DMS53 treated with DMSO at 0.1 percent for 48 hours (cell line): ENCODE results near the gene LRRC8C.

Source experiments
- DNase-seq: peaks from one replicate; lab custom pipeline; 2025; ENCODE audit not compliant: unreplicated experiment; lab: John Stamatoyannopoulos, UW

LRRC8C gene

GRCh38 chr1:89727517-89728312 is 94.8 kb downstream of the LRRC8C start:
- DNase-seq: no peak

GRCh38 chr1:89728381-89728780 is 95.5 kb downstream of the LRRC8C start:
- no peak for DNase-seq

- no peak for DNase-seq
Observed at GRCh38 chr1:89732206-89732605, 99.3 kb downstream of the LRRC8C start.

- DNase-seq: no peak
Observed at GRCh38 chr1:89732643-89733222, 99.8 kb downstream of the LRRC8C start.

GRCh38 chr1:89733748-89734147 is 100.8 kb downstream of the LRRC8C start:
- no peak for DNase-seq

- no peak for DNase-seq
Observed at GRCh38 chr1:89734442-89734841, 101.5 kb downstream of the LRRC8C start.

- DNase-seq: no peak
Observed at GRCh38 chr1:89735479-89735878, 102.6 kb downstream of the LRRC8C start.

GRCh38 chr1:89736937-89737733 is 104.2 kb downstream of the LRRC8C start:
- DNase-seq: no peak

GRCh38 chr1:89737985-89738510 is 105.1 kb downstream of the LRRC8C start:
- no peak for DNase-seq

- no peak for DNase-seq
Observed at GRCh38 chr1:89739013-89739843, 106.3 kb downstream of the LRRC8C start.

GRCh38 chr1:89739844-89740216 is 106.9 kb downstream of the LRRC8C start:
- no peak for DNase-seq

GRCh38 chr1:89743788-89744187 is 110.9 kb downstream of the LRRC8C start:
- no peak for DNase-seq

GRCh38 chr1:89746424-89747149 is 113.7 kb downstream of the LRRC8C start:
- no peak for DNase-seq

- DNase-seq: no peak
Observed at GRCh38 chr1:89753761-89754160, 120.8 kb downstream of the LRRC8C start.

- DNase-seq: no peak
Observed at GRCh38 chr1:89754518-89754917, 121.6 kb downstream of the LRRC8C start.

- DNase-seq: no peak
Observed at GRCh38 chr1:89755591-89755990, 122.7 kb downstream of the LRRC8C start.

GRCh38 chr1:89757532-89757931 is 124.6 kb downstream of the LRRC8C start:
- no peak for DNase-seq

GRCh38 chr1:89758156-89758555 is 125.2 kb downstream of the LRRC8C start:
- DNase-seq: no peak

GRCh38 chr1:89759036-89759435 is 126.1 kb downstream of the LRRC8C start:
- DNase-seq: no peak

GRCh38 chr1:89760496-89760895 is 127.6 kb downstream of the LRRC8C start:
- no peak for DNase-seq
